Amniotic stem cell (primary cell): Measurements from ENCODE around the gene ITGA2B.
A peak's percentile ranks its signal among the peaks of the same experiment; 100 is the strongest.
"Not testable (repeated sequence)": the region's sequence is repeated elsewhere in the genome, so short reads cannot be mapped to it uniquely, and the experiment has no call there.

Experiments
- DNase-seq: peaks from one replicate; lab custom pipeline; 2025; lab: John Stamatoyannopoulos, UW

ITGA2B gene

DNA sequence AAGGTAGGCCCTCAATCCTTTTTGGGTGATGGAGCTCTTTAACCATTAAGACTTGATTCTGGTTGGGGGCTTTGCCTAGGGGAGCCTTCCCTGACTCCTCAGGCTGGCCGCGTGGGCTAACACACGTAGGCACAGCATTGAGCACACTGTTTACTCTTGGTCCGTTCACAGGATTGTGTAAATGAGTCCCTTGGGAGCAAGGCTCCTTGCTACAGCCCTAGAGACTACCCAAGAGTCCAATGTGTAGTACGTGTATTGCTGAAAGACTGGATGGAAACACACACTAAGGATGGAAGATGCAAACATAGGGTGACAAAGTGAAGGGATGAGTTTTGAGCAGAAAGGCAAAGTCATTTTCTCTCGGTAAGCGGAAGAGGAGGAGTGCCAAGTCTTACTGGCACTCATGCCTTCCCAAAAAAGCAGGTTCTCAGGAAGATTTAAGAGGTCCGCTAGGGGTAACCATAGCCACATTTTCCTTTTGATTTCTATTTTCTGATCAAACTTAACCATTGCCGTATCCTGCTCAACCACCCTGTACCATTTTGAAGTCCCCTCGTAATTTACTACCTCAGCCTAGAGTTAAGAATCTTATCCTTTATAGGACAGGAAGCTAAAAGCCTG lies 911 bp upstream of the ITGA2B start:
- DNase-seq = no peak

DNA sequence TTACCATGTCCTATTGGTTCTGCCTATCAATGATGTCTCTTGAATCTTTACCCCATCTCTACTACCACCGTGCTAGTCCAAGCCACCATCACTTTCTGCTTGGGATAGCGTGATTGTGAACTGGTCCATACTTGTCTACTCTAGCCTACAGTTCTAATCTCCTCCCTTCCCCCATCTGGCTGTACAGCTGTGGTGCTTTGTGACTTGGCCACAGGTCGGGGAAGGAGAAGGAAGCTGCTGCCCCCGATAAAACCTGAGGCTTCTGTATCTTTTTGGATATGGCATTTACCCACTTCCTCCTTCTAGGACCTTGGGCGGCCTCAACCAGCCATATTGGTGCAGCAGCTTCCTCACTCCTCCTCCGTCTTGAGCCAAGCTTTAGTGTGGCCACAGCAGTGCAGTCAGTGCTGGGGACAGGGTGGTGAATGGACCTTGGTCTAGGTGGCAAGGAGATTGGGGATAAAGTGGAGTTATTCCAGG lies 314 bp upstream of the ITGA2B start:
- DNase-seq = no peak

DNA sequence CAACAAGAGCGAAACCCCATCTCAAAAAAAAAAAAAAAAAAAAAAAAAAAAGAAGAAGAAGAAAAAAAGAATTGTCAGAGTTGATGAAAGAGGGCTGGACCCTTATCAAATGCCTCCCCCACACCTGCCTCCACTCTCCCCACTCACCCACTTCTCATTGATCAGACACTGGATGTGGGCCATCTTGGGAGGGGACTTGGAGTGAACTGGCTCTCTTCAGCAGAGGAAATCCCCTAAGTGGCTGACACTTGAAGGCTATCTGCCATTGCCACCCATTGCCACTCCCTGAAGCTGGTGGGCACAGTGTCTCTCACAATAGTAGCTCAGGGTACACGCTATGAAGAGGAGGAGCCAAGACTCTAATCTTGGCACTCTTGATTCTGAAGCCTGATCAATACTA lies 1.6 kb downstream of the ITGA2B start:
- no peak for DNase-seq

DNA sequence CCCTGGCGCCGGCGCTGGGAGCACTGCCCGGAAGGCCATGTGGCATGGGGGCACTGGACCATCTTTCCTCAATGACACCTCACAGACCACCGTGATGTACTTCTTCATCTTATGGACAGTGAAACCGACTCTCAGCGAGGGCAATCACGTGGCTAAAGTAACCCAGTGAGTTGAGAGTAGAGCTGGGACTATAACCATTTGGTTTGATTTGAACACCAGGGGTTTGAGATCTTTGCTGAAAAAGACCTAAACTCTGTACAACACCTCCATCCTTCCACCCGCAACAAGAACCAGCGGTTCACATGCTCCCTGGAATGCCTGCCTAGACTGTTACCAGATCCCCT lies 3.3 kb downstream of the ITGA2B start:
- DNase-seq = no peak

DNA sequence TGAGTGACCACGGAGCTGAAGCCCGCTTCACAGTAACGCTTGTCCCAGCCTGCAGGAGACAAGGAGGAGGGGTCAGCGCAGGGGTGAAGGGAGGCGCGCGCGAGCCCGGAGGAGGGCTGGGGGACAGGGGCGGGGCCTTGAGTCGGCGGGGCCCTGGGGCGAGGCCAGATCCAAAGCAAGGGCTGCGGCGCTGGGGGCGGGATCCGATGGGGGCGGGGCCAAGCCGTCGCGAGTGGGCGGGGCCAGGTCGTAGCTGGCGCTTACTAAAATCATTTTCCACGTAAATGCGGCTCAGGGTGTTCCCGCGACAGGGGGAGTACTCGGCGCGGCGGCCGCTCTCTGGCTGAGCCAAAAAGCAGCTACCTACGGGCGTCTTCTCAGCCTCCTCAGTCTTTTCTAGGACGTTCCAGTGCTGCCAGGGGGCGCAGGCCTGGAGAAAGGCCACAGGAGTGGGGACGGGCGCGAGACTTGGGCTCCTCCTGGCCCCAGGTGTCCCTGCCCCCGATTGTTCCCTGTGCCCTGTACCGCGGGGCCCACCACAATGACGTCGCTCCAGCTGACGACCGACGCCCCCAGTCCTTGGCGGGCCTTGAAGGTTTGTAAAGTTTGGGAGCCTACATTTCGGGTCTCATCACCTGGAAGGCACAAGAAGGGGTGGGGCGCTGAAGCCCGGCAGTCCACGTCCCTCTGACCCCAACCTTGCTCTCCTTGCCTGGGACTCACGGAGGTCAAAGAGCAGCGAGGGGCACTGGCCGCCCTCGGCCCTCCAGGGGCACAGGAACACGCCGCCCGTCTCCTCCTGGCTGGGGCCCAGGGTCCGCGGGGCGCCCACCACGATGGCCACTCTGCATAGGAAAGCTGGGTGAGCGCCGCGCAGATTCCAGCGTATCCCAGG lies 3.9 kb downstream of the ITGA2B start:
- DNase-seq = peak; percentile 36

DNA sequence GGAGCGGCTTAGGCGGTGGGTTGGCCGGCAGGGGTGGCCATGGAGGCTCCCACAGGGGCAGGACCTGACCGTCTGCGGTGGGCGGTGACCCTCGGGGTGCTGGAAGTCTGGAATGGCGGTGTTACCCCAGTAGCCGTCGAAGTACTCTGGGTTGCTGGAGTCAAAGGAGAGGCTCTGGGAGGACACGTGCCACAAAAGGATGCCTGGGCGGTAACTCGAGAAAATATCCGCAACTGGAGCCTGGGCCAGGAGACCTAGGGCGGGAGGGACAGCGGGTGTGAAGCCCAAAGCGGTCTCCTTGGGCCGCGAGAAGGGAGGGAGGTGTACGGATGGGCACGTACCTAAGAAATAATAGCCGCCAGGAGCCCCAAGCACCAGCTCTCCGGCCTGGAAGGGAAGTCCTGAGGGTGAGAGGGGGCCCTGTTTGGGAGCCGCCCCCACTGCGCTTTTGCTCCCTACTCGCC lies 4.6 kb downstream of the ITGA2B start:
- DNase-seq = no peak

DNA sequence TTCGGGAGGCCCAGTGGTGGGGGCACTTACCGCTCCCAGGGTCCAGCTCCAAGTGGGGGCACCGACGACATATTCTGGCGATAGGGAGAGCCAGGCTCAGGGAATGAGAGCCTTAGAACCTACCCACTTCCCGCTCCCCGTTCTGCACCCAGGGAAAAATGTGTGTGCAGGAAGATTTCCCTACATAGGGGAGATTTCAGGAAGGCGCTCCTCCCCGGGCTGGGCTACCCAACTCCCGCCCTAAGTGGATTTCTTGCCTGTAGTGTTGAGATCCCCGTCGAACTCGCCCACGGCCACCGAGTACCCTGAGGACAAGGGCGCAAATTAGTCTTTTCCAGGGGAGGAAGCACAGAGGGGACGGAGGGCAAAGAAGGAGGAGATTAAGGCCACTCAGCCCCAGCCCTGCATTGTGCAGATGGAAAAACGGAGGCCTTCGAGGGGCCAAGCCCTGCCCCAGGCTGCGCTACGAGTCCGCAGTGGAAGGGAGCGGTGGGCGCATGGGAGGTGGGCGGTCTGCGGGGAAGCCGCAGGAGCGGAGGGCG lies 5.1 kb downstream of the ITGA2B start:
- DNase-seq = no peak

DNA sequence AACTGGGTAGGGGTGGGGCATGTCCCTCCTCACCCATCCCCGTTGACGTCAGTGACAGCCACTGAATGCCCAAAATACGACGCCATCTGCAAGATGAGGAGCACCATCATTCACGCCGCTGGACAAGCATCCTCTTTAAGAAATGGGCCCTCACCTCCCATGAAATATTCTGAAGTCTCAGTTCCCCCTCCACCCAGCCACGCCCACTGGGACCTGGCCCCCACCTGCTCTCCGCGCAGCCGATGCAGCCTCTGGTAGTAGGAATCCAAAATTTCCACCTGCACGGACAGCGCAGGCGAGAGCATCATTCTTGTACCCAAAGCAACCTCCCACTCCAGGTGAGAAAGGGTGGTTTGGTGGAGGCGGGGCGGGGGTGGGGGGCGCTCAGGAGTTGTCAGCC lies 5.6 kb downstream of the ITGA2B start:
- DNase-seq = no peak

DNA sequence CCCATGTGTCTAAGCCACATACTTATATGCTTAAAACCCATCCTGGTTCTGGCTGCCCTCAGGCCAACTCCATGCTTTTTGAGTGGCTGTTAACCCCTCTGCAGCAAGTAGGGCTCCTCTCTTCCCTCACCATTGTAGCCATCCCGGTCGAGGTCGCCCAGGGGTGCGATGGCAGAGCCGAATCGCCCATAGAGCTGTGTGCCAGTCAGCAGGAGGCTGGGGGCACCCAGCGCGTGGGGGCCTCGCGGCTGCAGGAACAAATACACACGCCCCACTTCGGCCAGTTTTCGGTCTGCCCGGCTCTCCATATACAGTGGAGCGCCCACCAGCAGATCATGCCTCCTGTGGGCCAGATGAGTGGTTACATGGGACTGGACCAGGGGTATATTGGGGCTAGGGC lies 6.1 kb downstream of the ITGA2B start:
- no peak for DNase-seq

DNA sequence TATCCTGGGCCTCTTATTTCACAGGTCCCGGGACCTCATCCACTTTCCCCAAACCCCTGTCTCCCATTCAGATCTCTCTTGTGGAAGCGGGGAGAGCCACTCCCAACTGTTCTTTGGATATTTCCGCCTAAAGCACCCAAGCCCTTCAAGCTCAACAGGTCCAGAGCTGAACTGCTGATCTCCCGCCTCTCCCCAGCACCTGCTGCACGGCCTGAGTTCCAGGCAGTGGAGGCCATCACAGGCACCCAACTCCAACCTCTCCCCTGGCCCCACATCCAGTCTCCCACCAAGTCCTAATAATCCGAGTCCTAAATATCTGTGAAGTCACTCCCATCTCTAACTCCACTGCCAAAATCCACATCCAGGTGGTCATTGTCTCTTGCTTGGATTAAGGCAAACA lies 6.5 kb downstream of the ITGA2B start:
- no peak for DNase-seq

DNA sequence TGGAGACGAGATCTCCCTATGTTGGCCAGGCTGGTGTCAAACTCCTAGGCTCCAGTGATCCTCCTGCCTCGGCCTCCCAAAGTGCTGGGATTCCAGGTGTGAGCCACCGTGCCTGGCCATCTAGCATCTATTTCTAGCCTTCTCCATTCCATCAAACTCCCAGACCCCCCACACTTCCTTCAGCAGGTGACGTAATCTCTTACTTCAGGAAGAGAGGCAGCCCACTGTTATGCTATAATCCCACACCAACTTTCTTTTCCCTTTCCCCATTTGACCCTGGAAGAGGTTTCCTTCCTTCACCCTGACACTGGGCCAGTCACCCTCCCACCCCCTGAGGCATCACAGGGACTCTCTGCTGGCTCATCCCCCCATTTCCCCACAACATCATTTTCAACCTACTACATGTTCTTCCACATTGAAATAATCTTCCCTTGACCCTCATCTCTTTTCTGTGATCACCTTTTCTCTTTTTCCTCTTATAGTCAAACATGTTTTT lies 7.6 kb downstream of the ITGA2B start:
- no peak for DNase-seq

DNA sequence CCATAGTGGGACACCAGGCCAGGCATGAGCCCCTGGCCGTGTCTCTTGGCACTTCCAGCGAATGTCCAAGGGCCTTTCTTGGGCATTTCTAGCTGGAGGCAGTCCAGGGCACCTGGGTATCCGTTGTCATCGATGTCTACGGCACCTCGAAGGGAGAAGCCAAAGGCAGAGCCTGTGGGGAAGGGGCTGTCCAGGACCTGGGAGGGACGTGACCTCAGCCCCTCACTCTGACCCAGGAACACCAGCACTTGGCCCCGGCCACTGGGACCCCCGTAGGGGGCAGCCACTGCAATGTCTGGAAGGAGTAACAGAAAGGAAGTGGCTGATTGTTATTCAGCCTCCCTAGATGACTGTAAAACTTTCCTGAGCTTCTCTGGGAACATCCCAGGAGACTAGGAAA lies 8.7 kb downstream of the ITGA2B start:
- DNase-seq = no peak

DNA sequence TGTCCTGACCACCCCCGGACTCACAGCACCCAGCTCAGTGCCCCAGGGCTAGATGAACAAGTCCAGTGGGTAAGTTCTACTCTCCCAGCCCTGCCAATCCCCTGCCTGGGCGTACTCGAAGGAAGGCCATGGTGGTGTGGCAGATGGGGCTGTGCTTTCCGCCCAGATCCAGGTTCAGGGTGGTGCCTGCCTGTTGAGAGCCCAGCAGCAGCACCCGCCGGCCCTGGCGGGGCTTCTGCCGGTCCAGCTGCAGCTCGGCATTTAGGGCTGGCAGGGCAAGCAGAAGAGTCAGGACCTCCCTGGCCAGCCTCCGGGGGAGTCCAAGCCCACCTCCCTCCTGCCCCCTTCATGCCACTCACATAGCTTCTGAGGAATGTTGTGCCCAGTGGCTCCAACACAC lies 9.6 kb downstream of the ITGA2B start:
- DNase-seq = no peak

DNA sequence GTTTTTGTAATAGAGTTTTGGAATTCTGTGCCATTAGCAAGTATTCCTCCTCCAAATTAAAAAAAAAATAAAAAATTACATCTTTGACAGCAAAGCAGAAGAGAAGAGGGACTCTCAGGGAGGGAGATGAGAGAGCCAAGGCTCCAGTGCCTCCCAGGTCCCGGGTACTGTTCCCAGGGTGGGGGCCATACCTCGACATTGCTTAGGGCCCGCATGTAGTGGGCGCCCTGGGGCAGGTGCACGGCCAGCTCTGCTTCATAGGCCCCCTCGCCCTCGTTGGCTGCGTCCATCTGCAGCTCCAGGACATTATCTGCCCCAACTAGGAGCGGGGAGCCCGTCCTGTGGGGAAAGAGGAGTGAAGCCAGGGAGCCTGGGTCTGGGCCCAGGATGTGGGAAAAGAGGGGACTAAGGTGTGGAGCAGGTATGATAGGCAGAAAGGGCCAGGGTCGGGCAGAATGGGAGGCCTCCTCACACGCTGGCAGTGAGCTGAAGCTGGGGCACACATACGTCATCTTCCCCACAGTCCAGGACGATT lies 11.2 kb downstream of the ITGA2B start:
- DNase-seq = no peak

DNA sequence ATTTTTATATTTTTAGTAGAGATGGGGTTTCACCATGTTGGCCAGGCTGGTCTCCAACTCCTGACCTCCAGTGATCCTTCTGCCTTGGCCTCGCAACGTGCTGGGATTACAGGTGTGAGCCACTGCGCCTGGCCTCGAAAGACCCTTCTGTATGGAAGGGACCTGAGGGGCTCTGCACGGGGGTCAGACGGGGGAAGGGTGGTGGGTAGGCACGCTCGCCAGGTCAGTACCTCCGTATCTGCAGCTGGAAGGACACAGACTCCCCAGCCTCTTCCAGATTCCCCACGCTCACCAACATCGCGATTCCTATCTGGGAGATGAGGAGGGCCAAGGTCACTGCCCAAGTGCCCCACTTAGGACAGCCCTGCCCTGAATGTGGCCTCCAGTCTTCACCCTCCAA lies 12.7 kb downstream of the ITGA2B start:
- DNase-seq = no peak

DNA sequence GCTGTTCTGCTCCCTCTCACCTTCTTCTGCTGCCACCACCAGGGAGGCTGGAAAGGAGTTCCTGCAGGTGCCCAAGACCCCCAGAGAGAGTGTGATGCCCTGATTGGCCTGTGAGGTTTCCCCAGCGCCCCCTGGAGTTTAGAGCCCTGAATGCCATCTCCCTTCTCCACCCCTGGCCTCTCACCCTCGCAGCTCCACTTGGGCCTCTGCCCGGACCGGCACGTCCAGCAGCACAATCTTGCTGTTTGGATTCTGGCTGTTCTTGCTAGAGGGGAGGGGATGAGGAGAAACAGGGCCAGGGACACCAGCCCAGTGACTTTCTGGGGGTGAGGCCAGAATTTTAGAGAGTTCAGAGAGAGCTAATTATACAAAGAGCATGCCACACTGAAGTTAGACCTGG lies 13.3 kb downstream of the ITGA2B start:
- no peak for DNase-seq

DNA sequence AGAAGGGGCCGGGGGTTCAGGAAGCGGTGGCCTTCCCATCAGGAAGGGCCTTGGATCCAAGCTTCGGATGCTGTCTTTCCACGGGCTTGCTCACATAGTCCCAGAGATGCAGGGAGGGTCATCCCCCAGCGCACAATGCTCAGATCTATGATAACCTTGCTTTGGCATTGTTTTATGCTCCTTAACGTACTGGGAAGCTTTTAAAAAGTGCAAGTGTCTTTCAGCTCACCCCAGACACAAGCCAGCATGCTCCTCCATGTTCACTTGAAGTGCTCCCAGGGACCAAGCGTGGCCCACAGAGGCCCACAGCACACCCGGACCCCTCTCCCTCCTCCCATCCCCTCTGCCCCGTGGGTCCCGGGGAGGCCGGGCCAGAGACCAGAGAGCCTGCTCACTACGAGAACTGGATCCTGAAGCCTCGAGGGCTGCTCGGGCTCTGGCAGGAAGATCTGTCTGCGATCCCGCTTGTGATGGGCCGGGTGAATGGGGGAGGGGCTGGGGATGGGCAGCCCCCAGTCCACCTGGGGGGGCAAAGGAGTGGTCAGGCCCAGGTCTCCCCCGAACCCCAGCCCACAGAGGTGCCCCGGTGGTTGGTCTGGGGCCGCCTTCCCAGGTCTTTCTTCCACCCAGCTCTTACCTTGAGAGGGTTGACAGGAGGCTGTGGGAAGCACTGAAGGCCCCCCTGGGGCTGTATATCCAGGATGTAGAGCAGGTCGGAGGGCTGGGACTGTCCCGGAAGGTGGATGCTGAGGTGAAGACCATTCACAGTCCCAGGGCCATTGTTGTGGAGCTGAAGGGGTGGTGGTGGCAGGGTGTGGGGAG lies 14.0 kb downstream of the ITGA2B start:
- no peak for DNase-seq

DNA sequence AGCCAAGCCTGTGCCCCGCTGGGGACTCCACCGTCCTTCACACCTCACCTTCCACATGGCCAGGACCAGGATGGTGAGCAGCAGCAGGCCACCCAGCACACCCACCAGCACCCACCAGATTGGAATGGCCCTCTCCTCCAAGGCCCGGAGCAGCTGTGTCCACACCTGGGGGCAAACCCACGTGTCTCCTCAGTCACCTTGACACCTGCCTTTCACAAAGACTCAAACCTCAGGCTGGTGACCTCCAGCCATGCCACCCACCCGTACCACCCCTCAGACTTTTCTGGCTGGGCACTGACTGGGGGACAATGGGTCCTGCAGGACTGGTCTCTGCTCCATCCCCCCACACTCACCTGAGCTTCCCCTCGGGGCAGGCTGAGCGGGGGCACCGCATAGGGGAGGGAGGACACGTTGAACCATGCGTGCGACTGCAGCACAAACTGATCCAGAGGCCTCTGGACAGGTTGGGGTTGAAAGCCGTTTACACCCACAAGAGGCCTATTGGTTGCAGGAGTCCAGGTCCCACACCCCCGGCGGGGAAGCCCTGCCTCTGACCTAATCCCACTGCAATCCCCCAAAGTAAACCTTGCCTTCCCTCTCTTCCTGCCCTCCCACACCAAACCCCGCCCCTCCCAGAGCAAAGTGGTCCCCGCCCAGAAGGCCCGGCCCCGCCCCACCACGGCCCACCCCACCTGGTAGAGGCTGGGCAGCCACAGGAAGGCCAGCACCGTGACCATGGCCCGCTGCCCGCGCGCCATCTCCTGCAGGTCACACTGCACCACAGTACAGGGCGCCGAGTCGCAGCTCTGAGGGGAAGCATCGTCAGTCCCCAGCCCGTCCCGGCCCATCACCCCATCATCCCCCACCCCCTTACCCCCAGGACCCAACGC lies 14.9 kb downstream of the ITGA2B start:
- no peak for DNase-seq

DNA sequence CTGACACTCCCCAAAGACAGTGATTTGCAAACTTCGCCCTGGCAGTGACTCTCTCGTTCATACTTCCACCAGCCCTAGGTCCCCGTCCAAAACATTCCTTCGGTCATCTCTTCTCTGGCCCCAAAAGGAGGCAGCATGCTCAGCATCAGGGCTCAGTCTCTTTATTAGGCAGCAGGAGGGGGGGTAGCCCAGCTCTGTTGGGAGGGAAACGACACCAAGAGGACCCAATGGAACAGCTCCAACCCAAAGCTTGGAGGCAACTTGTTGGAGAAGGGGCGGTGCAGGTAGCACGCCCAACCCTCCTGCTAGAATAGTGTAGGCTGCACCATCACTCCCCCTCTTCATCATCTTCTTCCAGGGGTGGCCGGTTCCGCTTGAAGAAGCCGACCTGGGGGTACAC lies 17.4 kb downstream of the ITGA2B start:
- DNase-seq = no peak

DNA sequence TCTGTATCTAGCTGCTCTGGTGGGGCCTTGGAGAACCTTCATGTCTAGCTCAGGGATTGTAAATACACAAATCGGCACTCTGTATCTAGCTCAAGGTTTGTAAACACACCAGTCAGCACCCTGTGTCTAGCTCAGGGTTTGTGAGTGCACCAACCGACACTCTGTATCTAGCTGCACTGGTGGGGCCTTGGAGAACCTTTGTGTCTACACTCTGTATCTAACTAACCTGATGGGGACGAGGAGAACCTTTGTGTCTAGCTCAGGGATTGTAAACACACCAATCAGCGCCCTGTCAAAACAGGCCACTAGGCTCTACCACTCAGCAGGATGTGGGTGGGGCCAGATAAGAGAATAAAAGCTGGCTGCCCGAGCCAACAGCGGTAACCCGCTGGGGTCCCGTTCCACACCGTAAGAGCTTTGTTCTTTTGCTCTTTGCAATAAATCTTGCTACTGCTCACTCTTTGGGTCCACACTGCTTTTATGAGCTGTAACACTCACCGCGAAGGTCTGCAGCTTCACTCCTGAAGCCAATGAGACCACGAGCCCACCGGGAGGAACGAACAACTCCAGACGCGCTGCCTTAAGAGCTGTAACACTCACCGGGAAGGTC lies 19.9 kb downstream of the ITGA2B start:
- not testable (repeated sequence) for DNase-seq
